A673 (cell line): ENCODE results near the gene PRKAR2A. TPM values are rescaled to one million over a fixed set of nuclear protein-coding genes. Genes with fewer than 3 reads are reported as not detected.
"Not testable (repeated sequence)": the region's sequence is repeated elsewhere in the genome, so short reads cannot be mapped to it uniquely, and the experiment has no call there.

ENCODE experiments used
- BruUV-seq: library from RNA; stranded (reverse); fragments of 400-500 nt; replicated peaks from 2 replicates; lab custom pipeline; 2021; lab: Mats Ljungman, UMichigan
- CTCF ChIA-PET: fragments of 300-600 bp; sonication (Branson Sonifier 250); formaldehyde crosslinking; loops from one replicate; lab custom pipeline; 2022; ENCODE audit warnings: antibody characterized with exemption; lab: Charles Lee
- POLR2A ChIA-PET: fragments of 300-600 bp; sonication (Branson Sonifier 250); formaldehyde crosslinking; loops from one replicate; lab custom pipeline; 2022; ENCODE audit warnings: antibody characterized with exemption; ENCODE audit not compliant: low non-redundant PET; lab: Charles Lee
- DNase-seq: peaks from one replicate; pipeline ENCODE4 v3.0.0-alpha.2; 2015; ENCODE audit warnings: low spot score
- H3K27ac ChIP-seq: fragments of 200-600 bp; sonication (generic); 2 replicates; pipeline ENCODE4 v1.5.1; 2016; ENCODE audit warnings: mixed run types, low read depth, mild to moderate bottlenecking, mixed read lengths, antibody characterized with exemption, low read length; ENCODE audit not compliant: poor library complexity, severe bottlenecking
- H3K27me3 ChIP-seq: fragments of 200-600 bp; sonication (generic); replicated peaks from 2 replicates; pipeline ENCODE4 v1.6.1; 2017; ENCODE audit warnings: mixed run types, low read depth, mild to moderate bottlenecking, mixed read lengths, antibody characterized with exemption, low read length; ENCODE audit not compliant: insufficient read depth, poor library complexity
- H3K36me3 ChIP-seq: fragments of 200-600 bp; sonication (generic); 2 replicates; pipeline ENCODE4 v1.6.1; 2016; ENCODE audit warnings: mixed run types, mild to moderate bottlenecking, mixed read lengths, antibody characterized with exemption, low read length; ENCODE audit not compliant: insufficient read depth, poor library complexity, severe bottlenecking
- H3K4me1 ChIP-seq: fragments of 200-600 bp; sonication (generic); 2 replicates; pipeline ENCODE4 v1.6.1; 2017; ENCODE audit warnings: mixed run types, mild to moderate bottlenecking, mixed read lengths, antibody characterized with exemption, low read length; ENCODE audit not compliant: insufficient read depth, poor library complexity, severe bottlenecking
- H3K4me3 ChIP-seq: fragments of 200-600 bp; sonication (generic); 2 replicates; pipeline ENCODE4 v1.5.1; 2016; ENCODE audit warnings: low read depth, mixed run types, mild to moderate bottlenecking, mixed read lengths, low read length; ENCODE audit not compliant: poor library complexity, severe bottlenecking
- H3K9me3 ChIP-seq: fragments of 200-600 bp; sonication (generic); 2 replicates; pipeline ENCODE4 v1.6.1; 2016; ENCODE audit warnings: mixed run types, low read depth, mild to moderate bottlenecking, mixed read lengths, antibody characterized with exemption, low read length; ENCODE audit not compliant: poor library complexity, severe bottlenecking
- CTCF ChIP-seq: fragments of 300-800, 200-600 bp; sonication (generic); conservative IDR thresholded peaks from 2 replicates; pipeline ENCODE4 v1.5.1; 2017; ENCODE audit warnings: low read depth, mild to moderate bottlenecking, antibody characterized with exemption, low read length, moderate library complexity, mixed read lengths
- EZH2 ChIP-seq: fragments of 200-600 bp; sonication (generic); IDR thresholded peaks from 2 replicates; pipeline ENCODE4 v1.6.1; 2017; ENCODE audit warnings: borderline replicate concordance, low read depth, mild to moderate bottlenecking, mixed read lengths, antibody characterized with exemption, low read length; ENCODE audit not compliant: poor library complexity, severe bottlenecking
- intact Hi-C: fragments of 100-400 bp; cut with micrococcal nuclease; formaldehyde crosslinking; loops from one replicate; pipeline ENCODE4 v1.10.0; 2022; ENCODE audit not compliant: unreplicated experiment
- total RNA-seq: library from RNA; stranded (reverse); gene quantifications from 2 replicates; pipeline ENCODE4 v1.2.3, GENCODE V29; 2021

PRKAR2A gene
- total RNA-seq, 1 experiment from 2014 or later, result 35.8 TPM

GRCh38 chr3:48733752-48734518, 113.7 kb downstream of the PRKAR2A start:
- H3K4me1 ChIP-seq, H3K9me3 ChIP-seq, BruUV-seq, CTCF ChIA-PET, H3K4me3 ChIP-seq, intact Hi-C loops, H3K36me3 ChIP-seq, H3K27ac ChIP-seq, DNase-seq, H3K27me3 ChIP-seq, POLR2A ChIA-PET: not testable (repeated sequence)

GRCh38 chr3:48727511-48727910, 120.2 kb downstream of the PRKAR2A start:
- DNase-seq, result no peak
- ChIA-PET POLR2A (no interaction called here), CTCF (no interaction called here)
- no TSS peak for BruUV-seq
- Histone ChIP-seq H3K36me3 (no peaks in the 10 kb centered on the region), H3K9me3 (no peaks in the 10 kb centered on the region), H3K27me3 (no peaks in the 10 kb centered on the region), H3K4me3 (no peak overlapping the region), H3K4me1 (no peaks in the 10 kb centered on the region), H3K27ac (no peak overlapping the region)
- intact Hi-C loops, result no loop called here
- TF ChIP-seq CTCF (no peak), EZH2 (no peak)

- intact Hi-C loops, BruUV-seq, DNase-seq, H3K36me3 ChIP-seq, POLR2A ChIA-PET, H3K4me3 ChIP-seq, H3K27me3 ChIP-seq, H3K4me1 ChIP-seq, H3K27ac ChIP-seq, CTCF ChIA-PET, H3K9me3 ChIP-seq: not testable (repeated sequence)
Measured at GRCh38 chr3:48725185-48725855, 122.4 kb downstream of the PRKAR2A start.

- no peaks in the 10 kb centered on the region for H3K36me3 ChIP-seq
- no TSS peak for BruUV-seq
- DNase-seq, result no peak
- POLR2A ChIA-PET, result no interaction called here
- no peak overlapping the region for H3K27ac ChIP-seq
- no peaks in the 10 kb centered on the region for H3K4me1 ChIP-seq
- intact Hi-C loops, result no loop called here
- TF ChIP-seq EZH2, result no peak
- CTCF ChIA-PET, result no interaction called here
- no peaks in the 10 kb centered on the region for H3K27me3 ChIP-seq
- no peak overlapping the region for H3K4me3 ChIP-seq
- H3K9me3 ChIP-seq, result no peaks in the 10 kb centered on the region
Measured at GRCh38 chr3:48723725-48724124, 123.9 kb downstream of the PRKAR2A start.

GRCh38 chr3:48723293-48723692, 124.4 kb downstream of the PRKAR2A start:
- H3K9me3 ChIP-seq, intact Hi-C loops, H3K27ac ChIP-seq, H3K4me1 ChIP-seq, H3K36me3 ChIP-seq, CTCF ChIA-PET, BruUV-seq, H3K27me3 ChIP-seq, POLR2A ChIA-PET, H3K4me3 ChIP-seq, DNase-seq: not testable (repeated sequence)
